Esophagus squamous epithelium (tissue), 4 donors: ENCODE results near the gene GOLGA8N.
"Not testable (repeated sequence)": the region's sequence is repeated elsewhere in the genome, so short reads cannot be mapped to it uniquely, and the experiment has no call there.

ENCODE experiments used
- POLR2A ChIP-seq, 4 donors: fragments of 450-650 bp; IDR thresholded peaks; one replicate each; pipeline ENCODE4 v1.6.1; 2017; ENCODE audit warnings: antibody characterized with exemption in 4 of 4, mild to moderate bottlenecking in 4 of 4, moderate library complexity in 3 of 4
- TF ChIP-seq, protein P1 (sequence below), 6 experiments: fragments of 450-650 bp in 4 of 6; fragments of 200-600 bp in 2 of 6; sonication (generic) in 2 of 6; IDR thresholded peaks; one replicate each; pipeline ENCODE4 v1.5.1; 2016 to 2019; ENCODE audit warnings: antibody characterized with exemption in 6 of 6, mild to moderate bottlenecking in 4 of 6, moderate library complexity in 4 of 6

DNA sequence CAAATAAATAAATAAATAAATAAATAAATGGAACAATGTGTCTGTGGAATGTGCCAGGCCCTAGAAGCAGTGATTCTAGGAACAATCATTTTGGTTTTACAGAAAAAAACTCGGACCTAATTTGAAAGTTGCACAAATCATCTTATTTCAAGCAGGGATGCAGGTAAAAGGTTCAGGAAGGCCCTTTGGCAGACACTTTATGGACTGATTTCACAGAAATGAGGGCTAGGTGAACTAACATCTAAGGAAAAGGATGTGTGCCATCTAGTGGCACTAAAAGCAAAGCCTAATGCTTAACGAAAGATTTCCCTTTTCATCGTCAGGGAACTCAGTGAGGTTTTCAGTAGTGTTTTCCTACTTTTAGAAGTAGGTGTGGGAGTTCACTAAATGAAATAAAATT lies 17.5 kb downstream of the GOLGA8N start:
- TF ChIP-seq, protein P1, sequence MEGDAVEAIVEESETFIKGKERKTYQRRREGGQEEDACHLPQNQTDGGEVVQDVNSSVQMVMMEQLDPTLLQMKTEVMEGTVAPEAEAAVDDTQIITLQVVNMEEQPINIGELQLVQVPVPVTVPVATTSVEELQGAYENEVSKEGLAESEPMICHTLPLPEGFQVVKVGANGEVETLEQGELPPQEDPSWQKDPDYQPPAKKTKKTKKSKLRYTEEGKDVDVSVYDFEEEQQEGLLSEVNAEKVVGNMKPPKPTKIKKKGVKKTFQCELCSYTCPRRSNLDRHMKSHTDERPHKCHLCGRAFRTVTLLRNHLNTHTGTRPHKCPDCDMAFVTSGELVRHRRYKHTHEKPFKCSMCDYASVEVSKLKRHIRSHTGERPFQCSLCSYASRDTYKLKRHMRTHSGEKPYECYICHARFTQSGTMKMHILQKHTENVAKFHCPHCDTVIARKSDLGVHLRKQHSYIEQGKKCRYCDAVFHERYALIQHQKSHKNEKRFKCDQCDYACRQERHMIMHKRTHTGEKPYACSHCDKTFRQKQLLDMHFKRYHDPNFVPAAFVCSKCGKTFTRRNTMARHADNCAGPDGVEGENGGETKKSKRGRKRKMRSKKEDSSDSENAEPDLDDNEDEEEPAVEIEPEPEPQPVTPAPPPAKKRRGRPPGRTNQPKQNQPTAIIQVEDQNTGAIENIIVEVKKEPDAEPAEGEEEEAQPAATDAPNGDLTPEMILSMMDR (IDR thresholded peaks at IDR 0.05): peak in 3 of 6 experiments; percentile 7 to 32 (median 15)
- not testable (repeated sequence) for TF ChIP-seq POLR2A (IDR thresholded peaks at IDR 0.05)
